CD8-positive, alpha-beta memory T cell (primary cell): ENCODE measurements around the gene C7. TPM values are rescaled to one million over a fixed set of nuclear protein-coding genes. Genes with fewer than 3 reads are reported as not detected.

Experiments used
- CTCF ChIA-PET: fragments of 350-600 bp; sonication (Branson Sonifier 250); formaldehyde crosslinking; loops from one replicate; lab custom pipeline; 2021; ENCODE audit warnings: antibody characterized with exemption; lab: Charles Lee
- POLR2A ChIA-PET: fragments of 350-600 bp; sonication (Branson Sonifier 250); formaldehyde crosslinking; loops from one replicate; lab custom pipeline; 2021; ENCODE audit warnings: antibody characterized with exemption; lab: Charles Lee
- DNase-seq, 5 donors: peaks; one replicate each; pipeline versions ENCODE4 v3.0.0 to v3.0.0-alpha.2; 2020 to 2022; ENCODE audit warnings: mixed read lengths in 1 of 5
- H3K27ac ChIP-seq: one replicate; pipeline ENCODE4 v1.7.0; 2013; ENCODE audit warnings: low read depth, mild to moderate bottlenecking, low read length, moderate library complexity
- H3K27me3 ChIP-seq: 2 replicates; pipeline ENCODE4 v1.7.0; 2013; ENCODE audit warnings: low read length, mild to moderate bottlenecking; ENCODE audit not compliant: insufficient read depth, poor library complexity, severe bottlenecking
- H3K36me3 ChIP-seq: 2 replicates; pipeline ENCODE4 v1.7.0; 2013; ENCODE audit warnings: mild to moderate bottlenecking, low read length, moderate library complexity; ENCODE audit not compliant: insufficient read depth
- H3K4me1 ChIP-seq: 2 replicates; pipeline ENCODE4 v1.7.0; 2013; ENCODE audit warnings: mild to moderate bottlenecking, low read length, moderate library complexity; ENCODE audit not compliant: insufficient read depth
- H3K4me3 ChIP-seq: 2 replicates; pipeline ENCODE4 v1.7.0; 2013; ENCODE audit warnings: mild to moderate bottlenecking, low read length
- H3K9me3 ChIP-seq: 2 replicates; pipeline ENCODE4 v1.7.0; 2013; ENCODE audit warnings: mild to moderate bottlenecking, low read length
- H3K27ac Mint-ChIP-seq, 8 donors: one replicate each; pipeline ENCODE4 v1.8.0; 2020 to 2021; ENCODE audit warnings: mixed read lengths in 8 of 8, mild to moderate bottlenecking in 6 of 8, inconsistent platforms in 3 of 8, moderate library complexity in 3 of 8
- H3K27me3 Mint-ChIP-seq, 2 donors: one replicate each; pipeline ENCODE4 v1.8.0; 2020 to 2021; ENCODE audit warnings: mixed read lengths in 2 of 2, mild to moderate bottlenecking in 1 of 2, moderate library complexity in 1 of 2
- H3K36me3 Mint-ChIP-seq, 3 donors: one replicate each; pipeline ENCODE4 v1.8.0; 2020 to 2021; ENCODE audit warnings: mixed read lengths in 3 of 3, inconsistent platforms in 1 of 3, mild to moderate bottlenecking in 1 of 3
- H3K4me1 Mint-ChIP-seq, 3 donors: one replicate each; pipeline ENCODE4 v1.8.0; 2020 to 2021; ENCODE audit warnings: mixed read lengths in 3 of 3, inconsistent platforms in 1 of 3, mild to moderate bottlenecking in 1 of 3
- H3K4me3 Mint-ChIP-seq, 7 donors: one replicate each; pipeline ENCODE4 v1.8.0; 2020 to 2021; ENCODE audit warnings: mixed read lengths in 7 of 7, mild to moderate bottlenecking in 6 of 7, moderate library complexity in 4 of 7, inconsistent platforms in 2 of 7
- H3K9me3 Mint-ChIP-seq, 5 donors: one replicate each; pipeline ENCODE4 v1.8.0; 2020 to 2022; ENCODE audit warnings: mixed read lengths in 5 of 5, mild to moderate bottlenecking in 3 of 5, moderate library complexity in 2 of 5, inconsistent platforms in 1 of 5
- polyA plus RNA-seq: library from polyadenylated mRNA; unstranded; fragments of 300-500 nt; fragmentation: Illumina TruSeq; gene quantifications from one replicate; pipeline ENCODE4 v1.2.3, GENCODE V29; 2021
- total RNA-seq, 2 experiments: library from RNA; stranded (reverse); gene quantifications; one replicate each; pipeline ENCODE4 v1.2.3, GENCODE V29; 2021

The C7 gene
- total and polyA plus RNA-seq, 3 experiments from 2014 or later, result not detected

DNA sequence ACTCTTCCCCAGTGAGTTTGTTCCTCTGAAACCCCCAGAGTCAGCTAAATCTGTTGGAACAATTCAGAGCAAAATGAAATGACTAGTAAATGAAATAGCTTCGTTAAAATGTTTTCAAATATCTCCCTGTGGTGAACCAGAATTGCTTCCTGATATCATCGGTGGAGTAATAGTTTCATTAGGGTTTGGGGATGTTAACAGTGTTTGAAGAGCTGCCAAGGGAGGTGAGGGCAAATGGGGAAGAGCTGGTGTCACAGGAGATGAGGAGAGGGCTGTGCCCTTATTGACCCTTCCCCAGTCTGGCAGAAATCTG lies 4.3 kb upstream of the C7 start:
- peaks cover 5 to 18% of the 10 kb centered on the region in 2 donors for H3K27me3 Mint-ChIP-seq
- Histone ChIP-seq H3K27me3 (no peaks in the 10 kb centered on the region), H3K27ac (no peak overlapping the region), H3K9me3 (no peaks in the 10 kb centered on the region), H3K4me3 (no peak overlapping the region), H3K4me1 (no peaks in the 10 kb centered on the region), H3K36me3 (no peaks in the 10 kb centered on the region)
- peak overlapping the region in 1 of 7 donors; percentile 4 for H3K4me3 Mint-ChIP-seq
- ChIA-PET POLR2A (no interaction called here), CTCF (interaction anchor here (0.9 kb wide), 1 partner anchor 1236 kb away, joined by 3 read pairs; no protein-coding TSS in a partner anchor)
- peaks cover 0 to 4% (median 0%) of the 10 kb centered on the region in 3 donors for H3K4me1 Mint-ChIP-seq
- H3K27ac Mint-ChIP-seq, result no peak overlapping the region
- no peak for DNase-seq
- H3K9me3 Mint-ChIP-seq, result no peaks in the 10 kb centered on the region
- H3K36me3 Mint-ChIP-seq, result no peaks in the 10 kb centered on the region

DNA sequence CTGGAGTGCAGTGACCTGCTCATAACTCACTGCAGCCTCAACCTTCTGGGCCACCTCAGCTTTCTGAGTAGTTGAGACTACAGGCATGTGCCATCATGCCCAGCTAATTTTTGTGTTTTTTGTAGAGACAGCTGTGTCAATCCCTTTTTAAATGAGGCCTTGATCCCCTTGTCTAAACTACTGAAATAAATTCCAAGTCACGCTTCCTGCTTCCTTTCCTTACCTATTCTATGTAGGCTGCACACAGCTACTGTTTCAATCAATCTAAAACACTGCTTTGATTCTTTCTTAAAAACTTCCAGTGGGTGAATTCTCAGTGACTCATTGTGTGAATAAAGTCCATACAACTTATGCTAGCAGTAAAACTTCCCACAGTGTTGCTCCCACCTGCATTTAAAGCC lies 2.9 kb upstream of the C7 start:
- Mint-ChIP-seq H3K4me3 (no peak overlapping the region), H3K27me3 (peaks cover 5 to 23% of the 10 kb centered on the region in 2 donors), H3K27ac (no peak overlapping the region), H3K4me1 (peaks cover 0 to 4% (median 0%) of the 10 kb centered on the region in 3 donors), H3K9me3 (no peaks in the 10 kb centered on the region), H3K36me3 (no peaks in the 10 kb centered on the region)
- no peaks in the 10 kb centered on the region for H3K27me3 ChIP-seq
- CTCF ChIA-PET, result no interaction called here
- POLR2A ChIA-PET, result no interaction called here
- no peak overlapping the region for H3K4me3 ChIP-seq
- H3K27ac ChIP-seq, result no peak overlapping the region
- no peaks in the 10 kb centered on the region for H3K9me3 ChIP-seq
- no peaks in the 10 kb centered on the region for H3K4me1 ChIP-seq
- no peak for DNase-seq
- no peaks in the 10 kb centered on the region for H3K36me3 ChIP-seq

DNA sequence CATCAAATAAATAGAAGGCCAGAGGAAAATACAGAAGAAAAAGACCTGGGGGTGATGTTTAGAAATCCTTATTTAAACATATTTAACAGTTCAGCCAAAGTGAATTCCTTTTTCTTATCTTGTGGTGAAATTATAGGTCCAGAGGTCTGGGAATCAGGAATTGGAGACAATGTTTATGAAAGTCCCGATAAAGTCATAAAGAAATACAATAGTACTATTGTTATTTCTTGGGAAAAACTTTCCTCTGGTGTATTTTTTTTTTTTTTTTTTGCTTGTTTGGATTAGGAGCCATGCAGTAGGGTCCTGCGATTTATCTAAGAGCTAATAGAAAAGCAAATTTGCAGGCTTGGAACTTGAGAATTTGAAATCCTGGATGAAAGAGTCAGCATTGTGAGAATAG lies 426 bp downstream of the C7 start:
- ChIA-PET CTCF (no interaction called here), POLR2A (no interaction called here)
- peaks cover 9 to 39% of the 10 kb centered on the region in 2 donors for H3K27me3 Mint-ChIP-seq

DNA sequence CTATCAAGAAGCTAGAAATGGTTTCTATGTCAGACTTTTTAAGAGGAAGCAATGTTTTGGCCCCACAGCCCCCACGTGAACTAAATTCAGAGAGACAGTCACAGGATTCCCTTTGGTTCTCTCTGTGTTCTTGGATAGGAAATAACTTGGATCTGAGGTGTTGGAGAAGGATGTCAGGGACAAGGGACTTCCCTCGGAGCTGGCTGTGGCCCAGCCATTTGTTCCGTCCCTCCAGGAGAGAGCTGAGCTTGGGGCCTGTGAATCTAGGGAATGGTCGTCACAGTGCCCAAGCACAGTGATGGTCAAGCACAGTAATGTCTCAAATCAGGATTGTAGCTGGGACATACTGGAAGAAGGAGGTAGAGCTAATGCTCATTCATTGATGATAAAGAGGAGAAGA lies 2.0 kb downstream of the C7 start:
- ChIA-PET POLR2A (no interaction called here), CTCF (no interaction called here)
- H3K27me3 ChIP-seq, result no peaks in the 10 kb centered on the region

More for the DNA sequence above, 426 bp downstream of the C7 start:
- Histone ChIP-seq H3K4me3 (no peak overlapping the region), H3K36me3 (no peaks in the 10 kb centered on the region), H3K4me1 (no peaks in the 10 kb centered on the region), H3K27ac (no peak overlapping the region), H3K9me3 (no peaks in the 10 kb centered on the region), H3K27me3 (no peaks in the 10 kb centered on the region)
- no peaks in the 10 kb centered on the region for H3K36me3 Mint-ChIP-seq
- no peak overlapping the region for H3K27ac Mint-ChIP-seq
- DNase-seq, result no peak
- H3K4me3 Mint-ChIP-seq, result no peak overlapping the region
- peaks cover 0 to 4% (median 0%) of the 10 kb centered on the region in 3 donors for H3K4me1 Mint-ChIP-seq
- no peaks in the 10 kb centered on the region for H3K9me3 Mint-ChIP-seq

DNA sequence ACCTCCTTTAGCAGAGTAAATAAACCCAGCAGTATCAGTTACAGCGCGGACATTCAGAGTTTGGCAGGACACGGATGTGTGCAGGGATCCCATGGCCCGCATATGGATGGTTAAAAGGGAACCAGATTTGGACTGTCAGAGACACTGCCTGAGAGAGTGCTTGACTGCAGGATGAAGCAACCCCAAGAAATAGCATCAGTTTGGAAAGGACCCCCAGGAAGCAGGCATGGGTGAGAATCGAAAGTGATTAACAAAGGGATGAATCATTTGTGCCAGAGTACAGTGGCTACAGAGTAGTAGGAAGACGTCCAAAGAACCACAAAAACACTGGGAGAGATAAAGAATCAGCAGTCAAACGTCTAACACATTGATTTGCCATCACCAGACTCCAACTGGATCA lies 5.5 kb downstream of the C7 start:
- Histone ChIP-seq H3K4me1 (no peaks in the 10 kb centered on the region), H3K27me3 (no peaks in the 10 kb centered on the region), H3K36me3 (no peaks in the 10 kb centered on the region), H3K27ac (no peak overlapping the region), H3K9me3 (no peaks in the 10 kb centered on the region), H3K4me3 (no peak overlapping the region)
- peaks cover 4 to 53% of the 10 kb centered on the region in 2 donors for H3K27me3 Mint-ChIP-seq
- ChIA-PET CTCF (no interaction called here), POLR2A (no interaction called here)
- peaks cover 0 to 1% (median 0%) of the 10 kb centered on the region in 5 donors for H3K9me3 Mint-ChIP-seq
- H3K4me3 Mint-ChIP-seq, result no peak overlapping the region
- no peaks in the 10 kb centered on the region for H3K36me3 Mint-ChIP-seq
- DNase-seq, result no peak
- no peak overlapping the region for H3K27ac Mint-ChIP-seq
- H3K4me1 Mint-ChIP-seq, result no peaks in the 10 kb centered on the region

More for the DNA sequence above, 2.0 kb downstream of the C7 start:
- DNase-seq, result no peak
- Histone ChIP-seq H3K9me3 (no peaks in the 10 kb centered on the region), H3K36me3 (no peaks in the 10 kb centered on the region), H3K27ac (no peak overlapping the region), H3K4me3 (no peak overlapping the region), H3K4me1 (no peaks in the 10 kb centered on the region)
- Mint-ChIP-seq H3K27me3 (peaks cover 9 to 49% of the 10 kb centered on the region in 2 donors), H3K9me3 (no peaks in the 10 kb centered on the region), H3K27ac (no peak overlapping the region), H3K4me3 (no peak overlapping the region), H3K36me3 (no peaks in the 10 kb centered on the region), H3K4me1 (no peaks in the 10 kb centered on the region)

DNA sequence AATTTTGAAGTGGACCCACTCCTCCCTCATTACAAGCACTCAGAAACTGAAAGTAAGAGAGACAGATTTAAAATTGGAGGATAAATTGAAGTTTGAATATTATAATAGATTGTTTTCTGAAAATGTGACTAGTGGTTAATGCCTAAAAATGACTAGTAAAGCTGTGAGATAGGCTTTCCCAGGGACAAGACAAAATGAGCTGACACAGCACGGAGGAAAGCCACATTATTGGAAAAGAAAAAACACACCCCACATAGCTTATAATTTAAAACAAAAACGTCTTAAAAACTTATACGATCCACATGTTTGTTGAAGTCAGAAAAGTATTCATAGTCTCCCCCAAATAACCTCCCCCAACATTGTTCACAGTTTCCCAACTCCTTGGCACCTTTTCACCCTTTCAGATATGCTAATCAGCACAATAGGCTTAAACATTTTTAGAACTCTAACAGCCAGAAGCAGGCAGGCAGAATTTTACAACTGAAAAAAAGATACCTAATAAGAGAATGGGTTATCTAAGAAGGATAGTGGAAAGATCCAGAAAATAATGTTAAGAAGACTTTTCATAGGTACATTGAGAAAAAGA lies 6.1 kb downstream of the C7 start:
- Mint-ChIP-seq H3K27me3 (peaks cover 4 to 49% of the 10 kb centered on the region in 2 donors), H3K36me3 (no peaks in the 10 kb centered on the region), H3K9me3 (peaks cover 0 to 1% (median 0%) of the 10 kb centered on the region in 5 donors), H3K27ac (no peak overlapping the region), H3K4me1 (no peaks in the 10 kb centered on the region), H3K4me3 (no peak overlapping the region)
- Histone ChIP-seq H3K4me3 (no peak overlapping the region), H3K27ac (no peak overlapping the region), H3K27me3 (no peaks in the 10 kb centered on the region), H3K36me3 (no peaks in the 10 kb centered on the region), H3K9me3 (no peaks in the 10 kb centered on the region), H3K4me1 (no peaks in the 10 kb centered on the region)
- ChIA-PET POLR2A (no interaction called here), CTCF (no interaction called here)
- no peak for DNase-seq

DNA sequence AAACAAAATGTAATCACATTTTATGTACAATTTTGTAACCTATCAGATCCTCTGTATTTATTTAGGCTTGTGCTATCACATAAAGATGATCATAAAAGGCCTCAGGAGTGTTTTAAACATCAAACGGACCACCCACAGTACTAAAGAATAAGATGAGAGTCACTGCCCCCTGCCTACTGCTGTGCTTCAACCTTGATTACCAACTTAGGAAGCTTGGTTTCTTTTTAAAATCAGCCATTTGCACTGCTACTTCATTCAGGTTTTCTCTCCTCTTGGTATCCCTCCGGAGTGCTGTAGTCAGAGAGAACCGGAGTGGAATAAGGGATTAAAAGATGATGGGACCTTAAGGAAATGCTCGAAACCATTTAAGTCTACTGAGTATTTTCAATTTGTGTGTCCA lies 6.9 kb downstream of the C7 start:
- Histone ChIP-seq H3K9me3 (no peaks in the 10 kb centered on the region), H3K36me3 (no peaks in the 10 kb centered on the region), H3K27ac (no peak overlapping the region), H3K4me1 (no peaks in the 10 kb centered on the region), H3K27me3 (no peaks in the 10 kb centered on the region), H3K4me3 (no peak overlapping the region)
- ChIA-PET CTCF (no interaction called here), POLR2A (no interaction called here)
- peaks cover 4 to 48% of the 10 kb centered on the region in 2 donors for H3K27me3 Mint-ChIP-seq
- peaks cover 0 to 1% (median 0%) of the 10 kb centered on the region in 5 donors for H3K9me3 Mint-ChIP-seq
- no peak overlapping the region for H3K27ac Mint-ChIP-seq
- H3K4me1 Mint-ChIP-seq, result no peaks in the 10 kb centered on the region
- H3K36me3 Mint-ChIP-seq, result no peaks in the 10 kb centered on the region
- no peak for DNase-seq
- H3K4me3 Mint-ChIP-seq, result no peak overlapping the region

DNA sequence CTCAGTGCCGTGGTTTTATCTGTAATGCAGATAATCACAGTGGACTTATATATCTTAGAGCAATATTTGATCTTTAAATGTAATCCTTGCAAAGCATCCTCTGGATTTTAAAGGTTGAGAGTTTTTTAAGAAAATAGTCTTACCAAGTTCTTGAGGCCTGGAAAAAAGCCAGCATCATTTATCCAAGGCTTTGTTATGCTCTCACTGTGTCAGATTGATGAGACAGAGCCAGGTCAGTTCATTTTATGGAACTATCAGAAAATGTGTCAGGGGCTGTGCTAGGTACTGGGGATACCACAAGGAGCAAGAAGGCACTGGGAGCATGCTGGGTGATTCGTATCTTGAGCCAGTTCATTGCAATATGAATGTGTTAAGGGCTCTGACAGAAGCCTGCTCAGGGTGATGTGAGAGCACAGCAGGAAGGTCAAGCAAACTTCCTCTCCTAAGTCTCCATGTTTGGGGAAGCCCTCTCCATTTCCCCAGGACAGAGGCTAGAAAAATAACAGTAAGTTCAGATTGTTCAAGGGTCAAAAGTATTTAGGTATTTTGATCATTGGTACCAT lies 19.7 kb downstream of the C7 start:
- Mint-ChIP-seq H3K27ac (no peak overlapping the region), H3K4me1 (no peaks in the 10 kb centered on the region), H3K9me3 (peaks cover 10 to 26% (median 20%) of the 10 kb centered on the region in 5 donors)

More for the DNA sequence above, 19.7 kb downstream of the C7 start:
- no peak overlapping the region for H3K27ac ChIP-seq
- H3K27me3 Mint-ChIP-seq, result peaks cover 5 to 15% of the 10 kb centered on the region in 2 donors
- CTCF ChIA-PET, result no interaction called here
- no peaks in the 10 kb centered on the region for H3K9me3 ChIP-seq
- no peak overlapping the region for H3K4me3 Mint-ChIP-seq
- no peak overlapping the region for H3K4me3 ChIP-seq
- H3K27me3 ChIP-seq, result no peaks in the 10 kb centered on the region
- POLR2A ChIA-PET, result no interaction called here
- no peaks in the 10 kb centered on the region for H3K4me1 ChIP-seq
- peaks cover 0 to 4% (median 0%) of the 10 kb centered on the region in 3 donors for H3K36me3 Mint-ChIP-seq
- H3K36me3 ChIP-seq, result no peaks in the 10 kb centered on the region
- DNase-seq, result no peak
